NB4 (cell line): Measurements from ENCODE around the gene TNFRSF18.

Source experiments
- DNase-seq: peaks from one replicate; pipeline ENCODE4 v3.0.0; 2010; ENCODE audit warnings: low read depth
- H3K4me3 ChIP-seq: one replicate; pipeline ENCODE4 v1.5.1; 2011; ENCODE audit warnings: mild to moderate bottlenecking, low read depth, low read length, moderate library complexity
- CTCF ChIP-seq: IDR thresholded peaks from one replicate; pipeline ENCODE4 v1.5.1; 2012; ENCODE audit warnings: low read depth, low read length
- MAX ChIP-seq: IDR thresholded peaks from 2 replicates; pipeline ENCODE4 v1.6.1; 2011; ENCODE audit warnings: low read depth, low read length
- MYC ChIP-seq: IDR thresholded peaks from 2 replicates; pipeline ENCODE4 v1.6.1; 2011; ENCODE audit warnings: low read depth, low read length
- POLR2A ChIP-seq: IDR thresholded peaks from 2 replicates; pipeline ENCODE4 v1.6.1; 2011; ENCODE audit warnings: mild to moderate bottlenecking; ENCODE audit not compliant: insufficient read length; ENCODE audit errors: extremely low read depth

TNFRSF18 gene

GRCh38 chr1:1167398-1167821, 39.0 kb downstream of the TNFRSF18 start:
- TF ChIP-seq MAX (no peak), POLR2A (no peak), MYC (no peak), CTCF (no peak)
- no peak for DNase-seq
- no peak overlapping the region for H3K4me3 ChIP-seq

- no peak for DNase-seq
- TF ChIP-seq MYC (no peak), MAX (no peak), POLR2A (no peak), CTCF (no peak)
- H3K4me3 ChIP-seq: no peak overlapping the region
Observed at GRCh38 chr1:1166642-1167397, 39.6 kb downstream of the TNFRSF18 start.

GRCh38 chr1:1165900-1166421, 40.4 kb downstream of the TNFRSF18 start:
- H3K4me3 ChIP-seq: no peak overlapping the region
- TF ChIP-seq CTCF: no peak
- TF ChIP-seq MAX: no peak
- no peak for TF ChIP-seq POLR2A
- no peak for TF ChIP-seq MYC
- peak; percentile 67 for DNase-seq

- no peak overlapping the region for H3K4me3 ChIP-seq
- no peak for DNase-seq
- TF ChIP-seq POLR2A (no peak), CTCF (no peak), MYC (no peak), MAX (no peak)
Observed at GRCh38 chr1:1165485-1165884, 40.9 kb downstream of the TNFRSF18 start.

- DNase-seq: no peak
- H3K4me3 ChIP-seq: no peak overlapping the region
- TF ChIP-seq POLR2A: no peak
- no peak for TF ChIP-seq MYC
- no peak for TF ChIP-seq CTCF
- TF ChIP-seq MAX: no peak
Observed at GRCh38 chr1:1164701-1165451, 41.5 kb downstream of the TNFRSF18 start.
